Stromal cell of bone marrow (primary cell): ENCODE data around the gene SIGLEC8.
"Not testable (repeated sequence)": the region's sequence is repeated elsewhere in the genome, so short reads cannot be mapped to it uniquely, and the experiment has no call there.

Source experiments
- DNase-seq: peaks from one replicate; pipeline ENCODE4 v3.0.0-alpha.2; 2012; ENCODE audit warnings: low read depth

The SIGLEC8 gene

DNA sequence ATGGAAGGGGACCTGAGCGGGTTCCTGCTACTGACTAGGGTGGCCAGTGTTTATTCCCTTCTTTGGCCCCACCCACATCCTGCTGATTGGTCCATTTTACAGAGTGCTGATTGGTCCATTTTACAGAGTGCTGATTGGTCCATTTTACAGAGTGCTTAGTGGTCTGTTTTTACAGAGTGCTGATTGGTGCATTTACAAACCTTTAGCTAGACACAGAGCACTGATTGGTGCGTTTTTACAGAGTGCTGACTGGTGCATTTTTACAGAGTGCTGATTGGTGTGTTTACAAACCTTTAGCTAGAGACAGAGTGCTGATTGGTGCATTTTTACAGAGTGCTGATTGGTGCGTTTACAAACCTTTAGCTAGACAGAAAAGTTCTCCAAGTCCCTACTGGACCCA is 10.7 kb downstream of the SIGLEC8 start:
- not testable (repeated sequence) for DNase-seq

DNA sequence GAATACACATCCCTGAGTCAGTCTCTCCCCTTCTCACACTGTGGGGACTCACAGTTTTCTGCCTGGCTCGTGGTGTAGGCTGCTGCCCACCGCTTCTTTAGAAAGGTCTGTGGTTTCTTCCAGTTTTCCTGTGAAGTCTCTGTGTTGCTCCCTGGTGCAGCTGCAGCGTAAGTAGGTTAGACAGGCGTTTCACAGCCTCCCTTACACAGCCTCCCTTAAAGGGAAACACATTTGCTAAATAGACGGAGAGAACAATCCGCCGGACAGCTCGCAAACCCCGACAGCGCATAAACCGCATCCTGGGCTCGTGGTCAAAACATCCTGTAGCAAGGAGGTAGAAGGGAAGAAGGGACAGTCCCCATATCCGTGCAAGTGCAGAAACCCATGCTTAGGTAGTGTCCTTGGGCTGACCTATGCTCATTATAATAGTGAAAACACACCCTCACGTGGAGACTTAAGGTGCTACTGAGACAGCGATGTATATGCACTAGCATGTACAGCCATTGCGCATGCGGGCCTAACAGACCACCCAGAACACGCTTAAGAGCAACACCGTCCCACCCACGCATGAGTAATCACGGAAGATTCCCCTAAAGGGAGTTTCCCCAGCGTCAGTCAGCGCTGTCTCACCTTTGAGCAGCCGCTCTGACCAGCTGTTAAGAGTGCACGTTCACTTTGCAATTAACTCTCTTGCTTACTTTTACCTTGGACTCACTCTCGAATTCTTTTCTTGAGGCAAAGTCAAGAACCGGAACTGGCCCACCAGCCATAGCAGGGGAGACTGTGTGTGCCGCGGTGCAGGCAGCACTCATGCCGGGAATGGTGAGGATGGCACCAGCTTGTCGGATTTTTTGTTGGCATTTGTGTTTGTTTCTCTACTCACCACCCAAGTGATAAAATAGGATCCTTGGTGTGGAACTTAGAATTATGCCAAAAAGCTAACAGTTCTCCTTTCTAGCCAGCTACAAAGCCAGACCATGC is 16.6 kb downstream of the SIGLEC8 start:
- DNase-seq: no peak

DNA sequence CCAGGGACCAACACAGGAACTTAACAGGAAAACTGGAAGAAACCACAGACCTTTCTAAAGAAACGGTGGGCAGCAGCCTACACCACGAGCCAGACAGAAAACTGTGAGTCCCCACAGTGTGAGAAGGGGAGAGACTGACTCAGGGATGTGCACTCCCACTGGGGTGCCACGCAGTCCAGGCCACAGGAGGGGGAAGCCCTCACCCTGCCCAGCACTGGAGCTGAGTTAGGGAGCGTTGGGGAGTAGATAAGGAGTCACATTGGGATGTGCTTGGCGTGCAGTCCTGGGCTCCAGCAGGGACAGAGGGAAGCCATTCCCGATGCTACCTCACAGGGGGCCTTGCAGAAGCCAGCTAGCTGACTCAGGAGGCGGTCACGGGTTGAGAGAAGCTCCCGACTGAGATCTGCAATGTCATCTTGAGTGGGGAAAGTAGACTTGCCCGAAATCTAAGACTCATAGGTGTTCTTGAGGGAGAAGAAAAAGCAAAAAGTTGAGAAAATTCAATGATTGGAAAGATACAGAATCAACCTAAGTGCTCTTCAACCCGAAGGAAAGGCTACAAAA is 17.3 kb downstream of the SIGLEC8 start:
- no peak for DNase-seq

DNA sequence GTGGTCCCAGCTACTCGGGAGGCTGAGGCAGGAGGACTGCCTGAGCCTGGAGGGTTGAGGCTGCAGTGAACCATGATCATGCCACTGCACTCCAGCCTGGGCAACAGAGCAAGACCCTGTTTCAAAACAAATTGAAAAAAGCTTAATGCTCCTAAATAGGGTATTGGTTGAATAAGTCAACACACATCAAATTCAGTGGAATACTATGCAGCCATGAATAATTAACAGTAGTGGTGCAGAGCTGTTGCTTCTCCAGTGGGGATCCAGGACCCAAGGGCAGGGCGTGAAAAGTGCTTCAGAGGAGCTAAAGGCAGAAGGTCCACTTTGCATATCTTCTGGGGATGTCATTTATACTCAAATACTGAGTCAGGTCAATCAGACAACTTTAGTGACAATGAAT is 18.2 kb downstream of the SIGLEC8 start:
- no peak for DNase-seq

DNA sequence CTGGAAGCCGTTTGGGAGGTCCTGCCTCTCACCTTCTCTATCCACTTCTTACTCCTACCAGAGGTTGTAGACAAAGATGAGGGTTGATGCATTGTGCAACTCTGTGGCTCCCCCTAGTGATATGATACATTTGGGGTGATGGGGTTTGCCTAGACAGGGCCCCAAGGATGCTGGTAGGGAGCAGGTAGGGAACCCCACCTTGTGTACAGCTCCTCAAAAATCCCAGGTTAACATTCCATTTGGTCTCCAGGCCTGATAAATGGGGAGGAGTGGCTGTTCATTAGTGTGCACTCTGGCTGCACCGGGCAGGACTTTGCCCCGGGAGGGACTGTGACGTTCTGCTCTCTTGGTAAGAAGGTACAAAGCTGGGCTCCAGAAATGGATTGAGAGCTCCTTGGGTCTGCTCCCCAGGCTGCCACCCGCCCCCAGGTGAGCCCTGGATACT is 19.2 kb downstream of the SIGLEC8 start:
- no peak for DNase-seq

DNA sequence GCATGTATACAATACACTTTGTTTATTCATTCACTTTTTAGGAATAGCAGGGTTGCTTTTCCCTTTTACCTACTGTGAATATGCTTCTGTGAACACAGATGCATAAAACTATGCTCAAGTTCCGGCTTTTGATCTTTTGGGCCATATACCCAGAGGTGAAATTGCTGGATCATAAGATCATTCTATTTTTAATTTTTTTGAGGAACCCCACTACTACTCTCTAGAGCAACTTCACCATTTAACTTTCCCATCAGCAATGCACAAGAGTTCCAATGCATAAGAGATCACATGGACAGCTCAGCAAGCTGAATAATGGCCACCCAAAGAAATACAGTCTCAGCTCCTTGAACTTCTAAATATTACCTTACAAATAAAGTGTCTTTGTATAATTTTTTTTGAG is 23.8 kb downstream of the SIGLEC8 start:
- no peak for DNase-seq

DNA sequence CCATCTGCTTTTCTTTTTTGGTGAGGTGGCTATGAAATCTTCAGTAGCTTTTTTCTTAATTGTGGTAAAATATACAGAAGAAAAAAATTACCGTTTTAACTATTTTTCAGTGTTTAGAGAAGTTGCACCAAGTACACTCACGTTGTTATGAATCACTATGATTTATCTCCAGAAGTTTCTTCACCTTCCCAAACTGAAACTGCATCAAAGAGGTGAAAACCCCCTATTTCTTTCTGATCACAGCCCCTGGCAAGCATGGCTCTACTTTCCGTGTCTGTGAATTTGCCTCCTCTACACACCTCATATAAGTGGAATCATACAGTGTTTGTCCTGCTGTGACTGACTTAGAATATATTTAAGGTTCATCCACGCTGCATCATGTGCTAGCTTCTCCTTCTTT is 25.2 kb downstream of the SIGLEC8 start:
- DNase-seq: no peak

DNA sequence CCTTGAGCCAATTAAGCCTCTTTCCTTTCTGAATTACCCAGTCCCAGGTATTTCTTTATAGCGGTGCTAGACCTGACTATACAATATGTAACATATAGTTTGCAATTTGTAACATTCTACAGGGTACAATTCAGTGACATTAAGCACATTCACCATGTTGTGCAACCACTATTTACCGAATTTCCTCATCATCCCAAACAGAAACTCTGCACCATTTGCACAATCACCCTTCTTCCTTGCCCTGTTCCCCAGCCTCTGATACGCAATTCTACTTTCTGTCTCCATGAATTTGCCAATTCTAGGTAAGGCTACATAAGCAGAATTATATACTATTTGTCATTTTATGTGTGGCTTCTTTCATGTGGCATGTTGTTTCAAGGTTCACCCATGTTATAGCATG is 27.1 kb downstream of the SIGLEC8 start:
- no peak for DNase-seq

DNA sequence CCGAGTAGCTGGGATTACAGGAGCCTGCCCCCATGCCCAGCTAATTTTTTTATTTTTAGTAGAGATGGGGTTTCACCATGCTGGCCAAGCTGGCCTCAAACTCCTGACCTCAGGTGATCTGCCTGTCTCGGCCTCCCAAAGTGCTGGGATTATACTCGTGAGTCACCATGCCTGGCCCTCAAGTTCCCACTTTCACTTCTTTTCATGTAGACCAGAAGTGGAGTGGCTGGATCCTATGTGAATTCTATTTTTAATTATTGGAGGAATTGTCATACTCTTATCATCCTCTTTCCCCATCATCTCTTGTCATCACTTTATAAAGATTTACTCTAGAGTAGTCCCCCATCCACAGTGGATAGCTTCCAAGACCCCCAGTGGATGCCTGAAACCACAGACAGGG is 28.0 kb downstream of the SIGLEC8 start:
- no peak for DNase-seq

DNA sequence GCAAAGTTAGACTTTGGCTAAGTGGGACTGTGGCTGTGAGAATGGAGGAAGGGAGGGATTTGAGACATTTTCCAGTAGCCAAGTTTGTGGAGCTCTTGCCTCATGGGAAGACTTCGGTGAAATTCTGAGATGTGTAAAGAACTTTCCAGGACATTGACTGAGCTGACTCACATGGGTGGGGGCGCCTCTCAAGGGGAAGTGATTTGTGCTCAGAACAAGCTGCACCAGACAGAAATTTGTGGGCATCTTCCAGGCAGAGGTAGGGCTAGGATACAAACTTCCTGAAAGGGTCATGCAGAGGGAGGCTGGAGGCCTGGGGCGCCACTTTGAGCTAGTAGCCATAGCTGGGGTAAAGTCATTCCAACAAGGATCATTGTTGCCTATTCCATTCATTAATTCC is 31.1 kb downstream of the SIGLEC8 start:
- DNase-seq: no peak

DNA sequence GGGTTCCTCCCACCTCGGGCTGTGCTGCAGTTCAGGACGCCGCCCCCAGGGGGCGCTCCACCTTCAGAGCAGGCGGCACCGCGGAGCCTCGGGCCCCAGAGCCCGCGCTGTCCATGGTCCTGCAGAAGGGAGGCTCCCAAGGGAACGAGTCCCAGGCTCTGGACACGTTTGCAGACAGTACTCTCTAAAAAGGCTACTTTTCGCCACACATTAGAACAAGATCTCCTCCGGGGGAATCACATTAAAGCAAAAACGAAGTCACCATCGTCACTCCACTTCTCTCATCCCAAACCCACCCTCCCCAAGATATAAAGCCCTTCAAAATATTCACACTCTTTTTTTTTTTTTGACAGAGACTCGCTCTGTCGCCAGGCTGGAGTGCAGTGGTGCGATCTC is 36.2 kb downstream of the SIGLEC8 start:
- peak; percentile 22 for DNase-seq

DNA sequence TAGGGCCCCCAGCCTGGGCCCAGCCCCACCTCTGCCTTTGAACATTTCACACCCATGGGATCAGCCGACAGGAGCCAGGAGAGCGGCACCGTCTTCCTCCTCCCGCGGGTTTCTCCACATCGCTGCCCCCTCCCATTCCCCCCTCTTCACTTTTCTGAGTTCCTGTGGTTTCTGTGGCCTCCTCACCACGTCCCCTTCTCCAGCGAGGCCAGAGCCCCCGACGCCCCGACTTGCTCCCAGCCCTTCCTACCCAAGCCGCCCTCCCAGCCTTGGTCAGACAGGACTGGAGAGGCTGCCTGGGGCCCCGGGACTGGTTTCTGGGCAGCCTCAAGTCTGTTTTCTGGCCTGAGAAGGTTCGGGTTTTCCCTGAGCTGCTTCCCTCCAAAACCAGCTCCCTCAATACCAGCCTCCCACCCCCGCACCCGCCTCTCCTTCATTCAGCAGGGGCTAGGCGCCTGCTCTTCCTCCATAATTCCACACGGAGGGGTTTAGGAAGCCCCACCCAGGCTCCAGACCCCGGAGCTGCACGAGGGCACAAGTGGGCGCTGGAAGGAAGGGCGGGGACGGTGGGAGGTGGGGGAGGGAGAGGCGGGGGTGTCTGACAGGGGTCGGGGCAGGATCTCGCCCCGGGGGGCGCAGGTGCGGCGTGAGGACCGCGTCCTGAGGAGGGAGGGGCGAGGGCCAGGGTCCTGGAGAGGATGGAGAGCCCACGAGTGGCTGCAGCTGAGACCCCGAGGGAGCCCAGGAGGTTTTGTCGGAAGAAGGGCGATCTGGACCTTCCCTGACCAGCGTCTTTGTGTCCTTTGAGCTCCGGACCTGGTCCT is 36.8 kb downstream of the SIGLEC8 start:
- DNase-seq: no peak

DNA sequence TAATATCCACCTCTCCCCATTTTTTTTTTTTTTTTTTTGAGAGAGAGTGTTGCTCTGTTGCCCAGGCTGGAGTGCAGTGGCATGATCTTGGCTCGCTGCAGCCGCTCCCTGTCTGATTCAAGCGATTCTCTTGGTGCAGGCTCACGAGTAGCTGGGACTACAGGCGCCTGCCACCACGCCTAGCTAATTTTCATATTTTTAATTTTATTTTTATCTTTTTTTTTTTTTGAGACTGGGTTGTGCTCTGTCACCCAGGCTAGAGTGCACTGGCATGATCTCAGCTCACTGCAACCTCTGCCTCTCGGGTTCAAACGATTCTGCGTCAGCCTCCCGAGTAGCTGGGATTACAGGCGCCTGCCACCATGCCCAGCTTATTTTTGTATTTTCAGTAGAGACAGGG is 37.7 kb downstream of the SIGLEC8 start:
- DNase-seq: not testable (repeated sequence)

DNA sequence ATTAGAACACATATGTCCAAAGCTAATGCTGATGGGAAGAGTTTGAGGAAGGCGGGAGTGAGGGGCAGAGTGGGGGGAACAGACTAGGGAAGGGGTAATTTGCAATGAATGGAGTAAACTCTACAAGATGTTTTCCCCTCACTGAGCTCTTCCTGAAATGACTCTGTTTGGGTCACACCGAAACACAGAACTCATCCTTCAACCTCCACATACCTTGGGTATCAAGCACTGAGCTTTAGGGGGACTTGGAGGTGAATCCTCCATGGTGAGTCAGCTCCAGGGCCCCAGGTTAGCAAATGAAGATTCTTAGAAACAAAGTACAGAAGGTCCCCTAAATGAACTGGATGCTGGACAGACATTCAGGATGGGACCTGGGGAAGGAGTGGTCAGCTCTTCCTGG is 39.5 kb downstream of the SIGLEC8 start:
- no peak for DNase-seq

DNA sequence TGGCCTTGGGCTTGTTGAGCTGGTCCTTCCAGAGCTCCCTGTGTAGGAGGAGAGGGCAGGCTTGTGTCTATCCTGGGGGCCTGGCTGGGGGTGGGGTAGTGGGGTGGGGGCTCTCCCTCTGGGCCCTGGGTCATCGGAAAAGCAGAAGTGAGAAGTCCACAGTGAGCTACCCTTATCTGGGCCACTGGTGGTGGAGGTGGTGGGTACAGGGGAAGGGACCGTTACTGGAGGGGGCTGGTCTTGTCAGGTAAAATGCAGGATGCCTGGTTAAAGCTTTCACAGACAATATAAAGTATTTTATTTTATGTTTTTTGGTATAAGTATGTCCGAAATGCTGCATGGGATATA is 40.5 kb downstream of the SIGLEC8 start:
- no peak for DNase-seq

DNA sequence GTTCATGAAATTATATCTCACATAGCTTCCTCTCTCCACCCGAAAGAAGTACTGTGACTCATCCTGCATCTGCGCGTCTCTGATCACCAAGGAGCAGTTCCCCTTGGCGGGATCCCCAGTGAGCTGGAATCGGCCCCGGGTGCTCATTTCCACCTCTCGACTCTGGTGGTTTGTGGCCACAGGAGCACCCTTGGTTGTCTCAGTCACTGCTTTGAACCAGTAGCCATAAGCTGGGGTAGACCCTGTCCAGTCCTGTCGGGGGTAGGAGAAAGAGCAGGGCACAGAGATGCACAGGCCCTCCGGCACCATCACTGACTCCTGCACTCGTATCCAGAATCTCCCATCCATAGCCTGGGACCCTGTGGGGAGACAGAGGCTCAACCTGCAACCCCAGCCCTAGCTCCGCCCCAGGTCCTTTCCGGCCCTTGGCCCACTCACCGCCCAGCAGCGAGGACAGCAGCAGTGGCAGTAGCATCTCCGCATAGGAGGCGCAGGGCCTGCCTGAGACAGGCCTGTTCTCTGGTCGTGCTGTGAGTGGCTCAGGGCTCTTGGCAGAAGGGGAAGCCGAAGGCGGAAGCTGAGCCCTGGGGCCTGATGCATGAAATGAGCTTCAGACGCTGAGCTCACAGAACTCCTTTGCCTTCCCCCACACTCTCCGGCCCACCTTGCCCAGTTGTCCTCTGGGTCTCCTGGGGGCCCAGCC is 41.0 kb downstream of the SIGLEC8 start, which contains the start of gene SIGLEC10:
Gene SIGLEC10 (minus strand): TSS at position 536 of the 703 bp plus-strand sequence. CDS start 61 bp downstream, at position 475.
- no peak for DNase-seq

DNA sequence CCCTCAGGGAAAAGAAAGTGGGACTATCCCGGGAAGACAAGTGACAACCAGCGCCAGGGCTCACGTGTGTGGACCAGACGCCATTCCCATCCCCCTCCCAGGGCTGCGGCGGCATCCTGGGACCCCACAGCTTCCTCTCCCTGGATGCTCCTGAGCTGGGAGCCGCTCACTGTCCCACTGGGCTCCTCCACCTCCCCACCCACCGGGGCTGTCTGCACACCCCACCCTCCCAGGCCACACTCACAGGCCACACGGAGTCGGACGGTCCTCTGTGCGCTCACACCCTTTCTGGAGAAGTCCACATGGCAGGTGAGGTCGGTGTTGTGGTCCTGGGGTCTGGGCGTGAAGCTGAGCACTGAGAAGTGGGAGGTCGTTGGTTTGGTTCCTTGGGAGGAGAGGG is 41.8 kb downstream of the SIGLEC8 start:
- DNase-seq: not testable (repeated sequence)

DNA sequence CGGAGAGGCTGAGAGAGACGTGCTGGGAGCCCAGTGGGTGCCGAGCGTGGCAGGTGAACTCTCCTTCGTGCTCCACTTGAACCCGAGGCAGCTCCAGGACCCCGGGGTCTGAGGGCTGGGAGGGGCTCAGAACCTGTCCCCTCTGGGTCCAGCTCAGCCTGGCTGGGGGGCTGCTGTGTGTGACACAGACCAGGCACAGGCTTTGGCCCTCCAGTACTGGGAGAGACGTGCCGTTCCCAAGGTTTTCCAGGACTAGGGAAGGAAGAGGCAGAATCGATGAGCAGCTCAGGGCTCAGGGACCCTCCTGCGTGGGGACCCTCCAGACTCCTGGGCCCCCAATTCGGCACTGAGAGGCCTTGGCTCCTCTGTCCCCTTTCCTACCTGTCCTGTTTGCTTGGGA is 43.1 kb downstream of the SIGLEC8 start:
- no peak for DNase-seq

DNA sequence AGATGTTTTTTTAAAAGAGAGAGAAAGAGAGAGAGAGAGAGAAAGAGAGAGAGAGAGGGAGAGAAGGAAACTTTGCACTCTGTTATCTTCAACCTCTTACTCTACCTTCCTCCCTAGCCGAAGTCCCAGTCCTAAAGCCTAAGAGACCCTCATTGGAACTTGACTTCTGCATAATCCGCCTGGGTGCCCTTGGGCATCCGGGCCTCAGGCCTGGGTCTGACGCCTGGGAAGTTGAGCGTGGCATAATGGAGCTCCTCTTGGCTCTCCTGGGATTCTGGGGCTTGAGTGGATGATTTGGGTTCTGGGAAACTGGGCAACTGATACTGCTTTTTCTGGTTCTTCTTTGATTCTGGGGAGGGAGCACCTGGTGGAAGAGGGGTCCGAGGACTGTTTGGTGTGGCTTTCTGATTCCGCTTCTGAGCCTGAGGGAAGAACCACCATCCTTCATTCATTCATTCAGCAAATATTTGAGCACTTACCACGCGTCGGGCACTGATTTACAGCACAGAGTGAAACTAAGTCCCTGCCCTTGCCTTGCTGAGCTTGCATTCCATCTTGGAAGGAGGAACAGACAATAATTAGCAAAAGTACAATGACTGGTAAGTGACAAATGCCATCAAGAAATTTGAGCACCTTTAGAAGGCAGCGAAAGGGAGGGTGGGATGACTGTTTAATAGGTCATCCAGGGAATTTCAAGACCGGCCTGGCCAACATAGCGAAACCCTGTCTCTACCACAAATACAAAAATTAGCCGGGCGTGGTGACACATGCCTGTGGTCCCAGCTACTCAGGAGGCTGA is 47.1 kb downstream of the SIGLEC8 start:
- no peak for DNase-seq

DNA sequence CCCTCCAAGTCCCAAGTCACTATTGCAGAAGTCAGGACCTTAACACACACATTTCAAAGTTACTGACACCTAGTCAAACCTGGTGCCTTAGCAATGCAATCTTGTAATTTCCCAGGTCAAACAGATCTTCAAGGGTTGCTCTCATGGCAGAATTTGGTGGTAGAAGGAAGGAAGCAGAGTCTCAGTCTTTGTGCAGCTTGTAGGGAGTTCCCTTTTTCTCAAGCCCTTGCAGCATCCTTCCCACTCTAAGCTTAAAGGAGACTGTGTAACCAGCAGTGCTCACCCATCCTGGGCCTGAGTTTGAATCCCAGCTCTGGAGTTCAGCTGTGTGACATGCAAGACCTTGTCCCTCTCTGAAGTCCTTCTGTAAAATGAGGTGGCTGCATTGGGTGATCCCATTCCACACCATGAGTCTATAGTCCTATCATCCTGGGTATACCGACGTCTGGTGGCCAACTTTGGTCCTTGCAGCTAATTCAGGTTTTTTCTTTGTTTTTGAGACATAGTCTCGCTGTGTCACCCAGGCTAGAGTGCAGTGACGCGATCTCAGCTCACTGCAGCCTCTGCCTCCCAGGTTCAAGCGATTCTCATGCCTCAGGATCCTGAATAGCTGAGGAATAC is 50.6 kb downstream of the SIGLEC8 start:
- no peak for DNase-seq

DNA sequence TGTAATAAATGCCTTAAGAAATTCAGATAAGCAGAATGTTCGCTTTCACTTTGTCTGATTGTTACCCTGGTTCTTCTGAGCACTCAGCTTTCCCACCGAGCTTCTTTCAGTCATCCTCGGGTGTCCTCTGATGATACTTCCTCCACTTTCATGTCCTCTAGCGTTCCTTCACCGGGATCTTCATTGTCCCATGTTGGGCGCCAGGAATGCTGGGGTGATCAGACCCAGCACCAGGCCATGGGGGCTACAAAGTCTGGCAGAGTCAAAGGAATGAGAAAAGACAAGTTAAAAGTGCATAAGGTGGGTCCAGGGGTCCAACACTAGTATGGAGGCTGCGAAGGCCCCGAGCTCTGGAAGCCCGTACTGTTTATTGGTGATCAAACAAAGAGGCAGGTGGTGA is 56.1 kb downstream of the SIGLEC8 start:
- DNase-seq: no peak
